OCI-LY3 (cell line): ENCODE data around the gene CRB1.

Experiments
- H2AFZ ChIP-seq: fragments of 200-600, 300-600 bp; shearing (Covaris generic); 2 replicates; pipeline ENCODE4 v1.6.0; 2014; ENCODE audit warnings: antibody characterized with exemption, low read depth, low read length
- H3K27ac ChIP-seq: fragments of 200-600, 300-600 bp; sonication (generic); 2 replicates; pipeline ENCODE4 v1.5.1; 2014; ENCODE audit warnings: mild to moderate bottlenecking, low read length, moderate library complexity, mixed read lengths
- H3K27me3 ChIP-seq: fragments of 200-600, 300-600 bp; sonication (generic); 2 replicates; pipeline ENCODE4 v1.6.1; 2014; ENCODE audit warnings: low read depth, low read length, mixed read lengths
- H3K36me3 ChIP-seq: fragments of 200-600, 300-600 bp; sonication (generic); replicated peaks from 2 replicates; pipeline ENCODE3; 2014; ENCODE audit warnings: low read depth, low read length, mixed read lengths
- H3K4me1 ChIP-seq: fragments of 300-600, 200-600 bp; sonication (generic); 2 replicates; pipeline ENCODE4 v1.6.1; 2014; ENCODE audit warnings: low read length, mixed read lengths
- H3K4me2 ChIP-seq: fragments of 200-600, 300-600 bp; sonication (generic); 2 replicates; pipeline ENCODE4 v1.6.1; 2014; ENCODE audit warnings: low read length, mixed read lengths
- H3K4me3 ChIP-seq: fragments of 300-600, 200-600 bp; sonication (generic); 2 replicates; pipeline ENCODE4 v1.5.1; 2014; ENCODE audit warnings: antibody characterized with exemption, mild to moderate bottlenecking, low read length, moderate library complexity
- H3K79me2 ChIP-seq: fragments of 300-600, 200-600 bp; shearing (Covaris generic); 2 replicates; pipeline ENCODE4 v1.6.1; 2014; ENCODE audit warnings: mild to moderate bottlenecking, low read length, mixed read lengths
- H3K9ac ChIP-seq: fragments of 300-600, 200-600 bp; shearing (Covaris generic); 2 replicates; pipeline ENCODE4 v1.6.0; 2014; ENCODE audit warnings: mild to moderate bottlenecking, low read length, moderate library complexity
- H3K9me3 ChIP-seq: fragments of 200-600, 300-600 bp; shearing (Covaris generic); 2 replicates; pipeline ENCODE4 v1.6.1; 2014; ENCODE audit warnings: low read length, mixed read lengths; ENCODE audit not compliant: insufficient read depth
- H4K20me1 ChIP-seq: fragments of 200-600, 300-600 bp; sonication (generic); 2 replicates; pipeline ENCODE4 v1.6.1; 2016; ENCODE audit warnings: low read length, mixed read lengths; ENCODE audit not compliant: insufficient read depth
- CTCF ChIP-seq: fragments of 200-600, 300-600 bp; sonication (generic); IDR thresholded peaks from 2 replicates; pipeline ENCODE4 v1.5.1; 2014; ENCODE audit warnings: antibody characterized with exemption, low read length, low read depth
- EZH2phosphoT487 ChIP-seq: fragments of 200-600 bp; shearing (Covaris generic); IDR thresholded peaks from 2 replicates; pipeline ENCODE4 v1.6.1; 2018; ENCODE audit warnings: antibody characterized with exemption, mixed run types, low read depth

CRB1 gene

GRCh38 chr1:197304638-197305200, 36.7 kb downstream of the CRB1 start:
- Histone ChIP-seq H3K27ac (no peak overlapping the region), H3K79me2 (no peaks in the 10 kb centered on the region), H2AFZ (no peak overlapping the region), H3K9ac (no peak overlapping the region), H3K4me3 (no peak overlapping the region), H3K4me1 (no peaks in the 10 kb centered on the region; the same call in 1 of the 2 replicates), H3K9me3 (no peaks in the 10 kb centered on the region), H3K36me3 (no peaks in the 10 kb centered on the region), H4K20me1 (no peaks in the 10 kb centered on the region), H3K4me2 (no peak overlapping the region), H3K27me3 (no peaks in the 10 kb centered on the region)
- TF ChIP-seq EZH2phosphoT487 (no peak), CTCF (no peak)

- Histone ChIP-seq H3K9ac (no peak overlapping the region), H3K79me2 (no peaks in the 10 kb centered on the region), H3K27ac (no peak overlapping the region), H3K36me3 (no peaks in the 10 kb centered on the region), H3K4me1 (no peaks in the 10 kb centered on the region), H3K4me3 (no peak overlapping the region), H2AFZ (no peak overlapping the region), H4K20me1 (no peaks in the 10 kb centered on the region), H3K4me2 (no peak overlapping the region), H3K9me3 (no peaks in the 10 kb centered on the region), H3K27me3 (no peaks in the 10 kb centered on the region)
- TF ChIP-seq CTCF (no peak), EZH2phosphoT487 (no peak)
Measured at GRCh38 chr1:197305925-197306324, 37.9 kb downstream of the CRB1 start.

GRCh38 chr1:197306381-197307062, 38.5 kb downstream of the CRB1 start:
- no peak overlapping the region for H3K27ac ChIP-seq
- H3K9ac ChIP-seq, result no peak overlapping the region
- H3K4me3 ChIP-seq, result no peak overlapping the region
- no peak overlapping the region for H2AFZ ChIP-seq
- no peaks in the 10 kb centered on the region for H3K4me1 ChIP-seq
- no peaks in the 10 kb centered on the region for H3K79me2 ChIP-seq
- H3K9me3 ChIP-seq, result no peaks in the 10 kb centered on the region
- TF ChIP-seq EZH2phosphoT487, result no peak
- no peak for TF ChIP-seq CTCF
- H4K20me1 ChIP-seq, result no peaks in the 10 kb centered on the region
- H3K36me3 ChIP-seq, result no peaks in the 10 kb centered on the region
- no peaks in the 10 kb centered on the region for H3K27me3 ChIP-seq
- H3K4me2 ChIP-seq, result no peak overlapping the region

GRCh38 chr1:197307136-197307535, 39.1 kb downstream of the CRB1 start:
- Histone ChIP-seq H3K27ac (no peak overlapping the region), H3K9ac (no peak overlapping the region), H3K9me3 (no peaks in the 10 kb centered on the region), H3K4me2 (no peak overlapping the region), H3K4me1 (no peaks in the 10 kb centered on the region), H4K20me1 (no peaks in the 10 kb centered on the region), H2AFZ (no peak overlapping the region), H3K27me3 (no peaks in the 10 kb centered on the region), H3K36me3 (no peaks in the 10 kb centered on the region), H3K4me3 (no peak overlapping the region), H3K79me2 (no peaks in the 10 kb centered on the region)
- TF ChIP-seq CTCF (no peak), EZH2phosphoT487 (no peak)
